AG20443 (cell line): ENCODE results near the gene SATL1.
"Not testable (repeated sequence)": the region's sequence is repeated elsewhere in the genome, so short reads cannot be mapped to it uniquely, and the experiment has no call there.

Experiments
- DNase-seq: peaks from one replicate; pipeline ENCODE4 v3.0.0; 2012; ENCODE audit warnings: low spot score, mixed read lengths

Gene SATL1

GRCh38 chrX:85111347-85111746 is 132.2 kb downstream of the SATL1 start:
- DNase-seq: peak; percentile 8

GRCh38 chrX:85109235-85109634 is 134.3 kb downstream of the SATL1 start:
- DNase-seq: peak; percentile 11

GRCh38 chrX:85108165-85108564 is 135.4 kb downstream of the SATL1 start:
- no peak for DNase-seq

DNA sequence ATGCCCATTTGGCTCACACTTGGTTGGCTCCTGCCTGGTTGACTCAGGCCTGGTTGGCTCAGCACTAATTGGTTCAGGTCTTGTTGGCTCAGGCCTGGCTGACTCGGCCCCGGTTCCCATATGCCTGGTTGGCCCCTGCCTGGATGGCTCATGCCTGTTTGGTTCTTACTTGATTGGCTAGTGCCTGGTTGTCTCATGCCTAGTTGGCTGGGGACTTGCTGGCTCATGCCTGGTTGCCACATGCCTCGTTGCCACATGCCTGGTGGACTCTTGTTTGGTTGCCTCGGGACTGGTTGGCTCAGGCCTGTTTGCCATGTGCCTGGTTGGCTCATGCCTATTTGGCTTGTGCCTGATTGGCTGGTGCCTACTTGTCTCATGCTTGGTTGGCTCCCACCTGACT is 136.2 kb downstream of the SATL1 start:
- DNase-seq: peak; percentile 3

DNA sequence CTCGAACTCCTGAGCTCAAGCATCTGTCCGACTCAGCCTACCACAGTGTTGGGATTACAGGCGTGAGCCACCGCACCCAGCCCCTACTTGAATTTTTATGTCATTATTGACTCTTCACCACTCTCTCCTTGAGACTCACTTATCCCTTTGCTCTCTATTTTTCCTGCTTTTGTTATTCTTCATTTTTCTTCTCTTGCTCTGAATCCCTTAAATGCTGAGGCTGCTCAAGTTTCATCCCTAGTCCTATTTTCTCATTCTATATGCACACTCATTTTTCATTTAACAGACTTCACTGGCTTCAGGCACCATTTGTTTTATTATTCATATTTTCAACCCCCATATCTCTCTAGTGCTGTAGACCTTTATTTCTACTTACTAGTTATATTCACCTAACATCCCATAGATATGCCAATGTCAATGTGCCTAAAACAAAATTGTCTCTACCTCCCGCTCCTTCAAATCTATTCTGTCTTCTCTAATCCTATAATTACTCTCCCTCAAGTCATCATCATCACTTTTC is 154.2 kb downstream of the SATL1 start:
- no peak for DNase-seq

DNA sequence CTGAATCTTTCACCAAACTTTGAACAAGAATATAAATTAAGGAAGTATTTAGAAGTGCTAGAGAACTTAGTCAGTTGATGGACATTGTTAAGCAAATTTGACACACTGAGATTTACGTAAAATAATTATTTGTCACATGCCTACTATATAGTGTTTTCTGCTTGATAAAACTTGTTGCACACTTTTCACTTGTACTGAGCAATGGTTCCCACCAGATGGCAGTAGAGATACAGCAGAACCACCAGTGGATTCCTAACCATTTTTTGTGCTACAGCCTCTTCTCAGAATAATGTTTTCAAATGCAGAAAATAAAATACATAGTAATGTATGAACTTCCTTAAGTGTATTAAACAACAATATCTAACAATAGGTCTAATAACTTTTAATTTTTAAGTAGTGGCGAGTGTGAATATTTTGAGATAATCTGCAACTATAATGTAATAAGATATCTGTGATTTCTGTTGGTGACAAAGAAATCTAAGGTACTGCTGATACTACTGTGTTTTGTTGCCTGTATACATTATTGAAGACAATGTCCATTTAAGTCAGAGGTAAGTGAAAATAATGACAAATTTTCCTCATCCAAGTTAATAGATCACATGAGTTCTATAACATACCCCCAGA is 158.7 kb downstream of the SATL1 start:
- DNase-seq: peak; percentile 40

DNA sequence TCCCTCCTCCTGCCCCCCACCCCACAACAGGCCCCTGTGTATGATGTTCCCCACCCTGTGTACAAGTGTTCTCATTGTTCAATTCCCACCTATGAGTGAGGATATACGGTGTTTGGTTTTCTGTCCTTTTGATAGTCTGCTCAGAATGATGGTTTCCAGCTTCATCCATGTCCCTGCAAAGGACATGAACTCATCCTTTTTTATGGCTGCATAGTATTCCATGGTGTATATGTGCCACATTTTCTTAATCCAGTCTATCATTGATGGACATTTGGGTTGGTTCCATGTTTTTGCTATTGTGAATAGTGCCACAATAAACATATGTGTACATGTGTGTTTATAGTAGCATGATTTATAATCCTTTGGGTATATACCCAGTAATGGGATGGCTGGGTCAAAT is 166.3 kb downstream of the SATL1 start:
- DNase-seq: not testable (repeated sequence)

- no peak for DNase-seq
Measured at GRCh38 chrX:85065512-85066198, 177.9 kb downstream of the SATL1 start.

- DNase-seq: peak; percentile 9
Measured at GRCh38 chrX:85052636-85053343, 190.8 kb downstream of the SATL1 start.

- DNase-seq: no peak
Measured at GRCh38 chrX:85052205-85052604, 191.4 kb downstream of the SATL1 start.

DNA sequence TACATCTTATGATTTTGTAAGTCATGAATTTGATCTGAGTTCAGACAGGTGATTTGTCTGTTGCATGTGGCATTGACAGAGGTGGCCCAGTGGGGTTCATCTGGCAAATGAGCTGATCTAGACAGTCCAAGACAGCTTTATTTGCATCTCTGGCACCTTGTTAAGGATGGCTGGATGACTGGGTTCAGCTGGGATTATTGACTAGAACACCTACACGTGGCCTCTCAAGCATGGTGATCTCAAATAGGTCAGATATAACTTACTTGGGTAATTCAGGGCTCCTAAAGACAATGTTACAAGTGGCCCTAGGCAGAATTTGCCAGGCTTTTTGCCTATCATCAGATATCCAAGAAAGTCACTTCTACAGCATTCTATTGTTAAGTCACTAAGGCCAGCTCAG is 192.0 kb downstream of the SATL1 start:
- no peak for DNase-seq
